ENCODE results near the gene DOCK4. TPM values are rescaled to one million over a fixed set of nuclear protein-coding genes. Genes with fewer than 3 reads are reported as not detected.

Gene DOCK4
- polyA plus RNA-seq, 1 donor (not counting 4 experiments of a cell fraction or from before 2014, with no cell fraction given), result 13.9 TPM

DNA sequence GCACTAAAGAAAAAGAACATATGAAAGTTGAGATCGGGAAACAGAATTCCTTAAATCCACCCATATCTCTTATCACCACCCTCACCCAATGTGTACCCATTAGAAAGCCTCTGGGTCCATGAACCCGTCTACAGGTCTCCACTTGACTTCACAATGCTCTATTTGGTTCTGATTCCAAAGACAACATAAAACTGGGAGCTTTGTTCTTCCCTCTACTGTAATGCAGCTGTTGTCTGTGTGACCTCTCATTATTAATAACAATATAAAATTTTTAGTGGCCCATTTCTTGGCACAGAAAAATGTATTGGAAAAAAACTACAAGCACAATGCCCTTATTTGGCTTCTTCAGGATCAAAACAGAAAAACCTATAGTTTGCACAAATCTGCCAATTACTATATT lies 30.0 kb downstream of the DOCK4 start:
- Histone ChIP-seq H3K27ac (ENCODE audit: control insufficient read depth, insufficient read depth, low read length) (no peak overlapping the region), H4K20me1 (ENCODE audit: control insufficient read depth, extremely low read depth, insufficient read depth, low read length) (peaks cover 2% of the 10 kb centered on the region), H3K27me3 (ENCODE audit: control insufficient read depth, extremely low read depth, insufficient read depth, low read length) (no peaks in the 10 kb centered on the region), H3K4me1 (ENCODE audit: control insufficient read depth, extremely low read depth, insufficient read depth, low read length) (no peaks in the 10 kb centered on the region), H3K36me3 (ENCODE audit: control insufficient read depth in 2 of 2, extremely low read depth in 1 of 2, insufficient read depth in 2 of 2, low read length in 2 of 2) (no peaks in the 10 kb centered on the region), H3K9me1 (ENCODE audit: control insufficient read depth, extremely low read depth, insufficient read depth, low read length) (no peaks in the 10 kb centered on the region), H3K4me2 (ENCODE audit: control insufficient read depth, extremely low read depth, insufficient read depth, low read depth, low read length) (no peak overlapping the region), H3K9me3 (ENCODE audit: control insufficient read depth, low read depth, low read length) (no peaks in the 10 kb centered on the region), H3K4me3 (ENCODE audit: control insufficient read depth in 2 of 3, extremely low read depth in 1 of 3, insufficient read depth in 2 of 3, low read depth in 1 of 3, low read length in 3 of 3) (no peak overlapping the region), H3K79me2 (ENCODE audit: control insufficient read depth, insufficient read depth, low read length) (peaks cover 49% of the 10 kb centered on the region), H3K9ac (ENCODE audit: control insufficient read depth, extremely low read depth, insufficient read depth, low read length) (no peak overlapping the region), H2AFZ (ENCODE audit: control insufficient read depth, low read length) (no peak overlapping the region)
- TF ChIP-seq, protein P1, sequence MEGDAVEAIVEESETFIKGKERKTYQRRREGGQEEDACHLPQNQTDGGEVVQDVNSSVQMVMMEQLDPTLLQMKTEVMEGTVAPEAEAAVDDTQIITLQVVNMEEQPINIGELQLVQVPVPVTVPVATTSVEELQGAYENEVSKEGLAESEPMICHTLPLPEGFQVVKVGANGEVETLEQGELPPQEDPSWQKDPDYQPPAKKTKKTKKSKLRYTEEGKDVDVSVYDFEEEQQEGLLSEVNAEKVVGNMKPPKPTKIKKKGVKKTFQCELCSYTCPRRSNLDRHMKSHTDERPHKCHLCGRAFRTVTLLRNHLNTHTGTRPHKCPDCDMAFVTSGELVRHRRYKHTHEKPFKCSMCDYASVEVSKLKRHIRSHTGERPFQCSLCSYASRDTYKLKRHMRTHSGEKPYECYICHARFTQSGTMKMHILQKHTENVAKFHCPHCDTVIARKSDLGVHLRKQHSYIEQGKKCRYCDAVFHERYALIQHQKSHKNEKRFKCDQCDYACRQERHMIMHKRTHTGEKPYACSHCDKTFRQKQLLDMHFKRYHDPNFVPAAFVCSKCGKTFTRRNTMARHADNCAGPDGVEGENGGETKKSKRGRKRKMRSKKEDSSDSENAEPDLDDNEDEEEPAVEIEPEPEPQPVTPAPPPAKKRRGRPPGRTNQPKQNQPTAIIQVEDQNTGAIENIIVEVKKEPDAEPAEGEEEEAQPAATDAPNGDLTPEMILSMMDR (optimal IDR thresholded peaks at IDR 0.05 in 1 of 3, IDR thresholded peaks at IDR 0.05 in 1 of 3, conservative IDR thresholded peaks at IDR 0.05 in 1 of 3; ENCODE audit: extremely low read depth in 1 of 3, insufficient read depth in 2 of 3, low read length in 3 of 3), result no peak
- TF ChIP-seq EZH2 (IDR thresholded peaks at IDR 0.05; ENCODE audit: low read length), result no peak
- DNase-seq (ENCODE audit: low read depth, low spot score) (no peak), FAIRE-seq (no peak)
- dilution Hi-C loops (cut with MboI; ENCODE audit: extremely low pct_ligation_motif_present, low sequenced_read_pairs), result no loop called here

DNA sequence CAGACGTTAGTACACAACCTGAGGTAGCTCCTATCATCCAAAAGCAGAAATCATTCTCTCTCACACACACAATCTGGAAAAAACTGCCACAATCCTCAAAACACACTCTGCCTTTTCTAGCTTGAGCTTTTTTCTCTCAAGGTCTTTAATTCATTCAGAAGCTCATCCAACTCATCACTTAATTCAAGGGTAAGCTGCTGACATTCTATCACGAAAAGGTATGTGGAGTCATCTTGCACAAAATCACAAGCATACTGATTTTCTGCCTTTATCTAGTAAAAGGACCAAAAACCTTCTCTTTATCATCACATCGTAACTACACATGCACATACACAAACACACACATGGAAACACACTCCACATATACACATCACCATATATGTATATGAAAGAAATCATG lies 32.0 kb downstream of the DOCK4 start:
- no peak overlapping the region for H2AFZ ChIP-seq (ENCODE audit: control insufficient read depth, low read length)
- H3K9me3 ChIP-seq (ENCODE audit: control insufficient read depth, low read depth, low read length), result no peaks in the 10 kb centered on the region
- no peaks in the 10 kb centered on the region for H3K4me1 ChIP-seq (ENCODE audit: control insufficient read depth, extremely low read depth, insufficient read depth, low read length)
- no peak overlapping the region for H3K9ac ChIP-seq (ENCODE audit: control insufficient read depth, extremely low read depth, insufficient read depth, low read length)
- H3K9me1 ChIP-seq (ENCODE audit: control insufficient read depth, extremely low read depth, insufficient read depth, low read length), result no peaks in the 10 kb centered on the region
- H3K27me3 ChIP-seq (ENCODE audit: control insufficient read depth, extremely low read depth, insufficient read depth, low read length), result no peaks in the 10 kb centered on the region
- peaks cover 42% of the 10 kb centered on the region for H3K79me2 ChIP-seq (ENCODE audit: control insufficient read depth, insufficient read depth, low read length)
- DNase-seq (ENCODE audit: low read depth, low spot score) (no peak), FAIRE-seq (no peak)
- dilution Hi-C loops (cut with MboI; ENCODE audit: extremely low pct_ligation_motif_present, low sequenced_read_pairs), result no loop called here
- TF ChIP-seq, protein P1 (optimal IDR thresholded peaks at IDR 0.05 in 1 of 3, IDR thresholded peaks at IDR 0.05 in 1 of 3, conservative IDR thresholded peaks at IDR 0.05 in 1 of 3; ENCODE audit: extremely low read depth in 1 of 3, insufficient read depth in 2 of 3, low read length in 3 of 3), result no peak
- no peak for TF ChIP-seq EZH2 (IDR thresholded peaks at IDR 0.05; ENCODE audit: low read length)
- H3K4me2 ChIP-seq (ENCODE audit: control insufficient read depth, extremely low read depth, insufficient read depth, low read depth, low read length), result no peak overlapping the region
- H3K27ac ChIP-seq (ENCODE audit: control insufficient read depth, insufficient read depth, low read length), result no peak overlapping the region
- H3K36me3 ChIP-seq (ENCODE audit: control insufficient read depth in 2 of 2, extremely low read depth in 1 of 2, insufficient read depth in 2 of 2, low read length in 2 of 2), result no peaks in the 10 kb centered on the region
- peaks cover 2% of the 10 kb centered on the region for H4K20me1 ChIP-seq (ENCODE audit: control insufficient read depth, extremely low read depth, insufficient read depth, low read length)
- H3K4me3 ChIP-seq (ENCODE audit: control insufficient read depth in 2 of 3, extremely low read depth in 1 of 3, insufficient read depth in 2 of 3, low read depth in 1 of 3, low read length in 3 of 3), result no peak overlapping the region
